GM23248 (cell line): ENCODE results near the gene ADGRL1.

Experiments used
- EZH2 ChIP-seq: fragments of 200-600 bp; sonication (generic); IDR thresholded peaks from 2 replicates; pipeline ENCODE4 v1.6.1; 2018; ENCODE audit warnings: antibody characterized with exemption, mild to moderate bottlenecking; ENCODE audit not compliant: insufficient read depth, poor library complexity, severe bottlenecking
- EZH2phosphoT487 ChIP-seq: fragments of 200-600 bp; sonication (generic); IDR thresholded peaks from 2 replicates; pipeline ENCODE4 v1.6.1; 2018; ENCODE audit warnings: antibody characterized with exemption, moderate library complexity, mild to moderate bottlenecking, low read depth; ENCODE audit not compliant: insufficient read depth

GRCh38 chr19:14106840-14107239 is 99.1 kb downstream of the ADGRL1 start:
- no peak for TF ChIP-seq EZH2
- no peak for TF ChIP-seq EZH2phosphoT487
